CD14-positive monocyte (primary cell): ENCODE results near the gene ZNF212. TPM values are rescaled to one million over a fixed set of nuclear protein-coding genes. Genes with fewer than 3 reads are reported as not detected.

Experiments used
- DNase-seq, 3 donors: peaks; one replicate each; pipeline ENCODE4 v3.0.0-alpha.2; 2011 to 2022
- H2AFZ ChIP-seq: 2 replicates; pipeline ENCODE4 v1.6.0; 2012; ENCODE audit warnings: mild to moderate bottlenecking, low read depth, low read length, inconsistent platforms; ENCODE audit not compliant: insufficient read depth, poor library complexity, severe bottlenecking
- H3K27ac ChIP-seq, 2 donors: 1 replicate in 1 of 2; 2 replicates in 1 of 2; pipeline ENCODE4 v1.5.1; 2012 to 2013; ENCODE audit warnings: low read length in 2 of 2, control low read depth in 1 of 2, inconsistent platforms in 1 of 2, low read depth in 1 of 2, mild to moderate bottlenecking in 1 of 2
- H3K27me3 ChIP-seq, 2 donors: one replicate each; pipeline versions ENCODE4 v1.6.0 to v1.6.1; 2011 to 2013; ENCODE audit warnings: low read length in 2 of 2; ENCODE audit not compliant: control insufficient read depth in 2 of 2, insufficient read depth in 2 of 2
- H3K36me3 ChIP-seq, 2 donors: replicated peaks in 1 of 2; 1 replicate in 1 of 2; 2 replicates in 1 of 2; pipeline versions ENCODE4 v1.5.1 to v1.6.1; 2012 to 2013; ENCODE audit warnings: low read length in 2 of 2, control low read depth in 1 of 2, inconsistent platforms in 1 of 2, mild to moderate bottlenecking in 1 of 2; ENCODE audit not compliant: insufficient read depth in 2 of 2, control insufficient read depth in 1 of 2
- H3K4me1 ChIP-seq, 2 donors: 1 replicate in 1 of 2; 2 replicates in 1 of 2; pipeline versions ENCODE4 v1.5.1 to v1.6.1; 2012 to 2013; ENCODE audit warnings: low read length in 2 of 2, control low read depth in 1 of 2, inconsistent platforms in 1 of 2, mild to moderate bottlenecking in 1 of 2, moderate library complexity in 1 of 2; ENCODE audit not compliant: insufficient read depth in 2 of 2, control insufficient read depth in 1 of 2
- H3K4me2 ChIP-seq: replicated peaks from 2 replicates; pipeline ENCODE3; 2012; ENCODE audit warnings: low read length, moderate library complexity, mild to moderate bottlenecking; ENCODE audit not compliant: poor library complexity, severe bottlenecking; ENCODE audit errors: extremely low read depth
- H3K4me3 ChIP-seq, 3 experiments: fragments of 200-600 bp in 1 of 3; sonication (generic) in 1 of 3; replicated peaks in 1 of 3; 1 replicate in 2 of 3; 2 replicates in 1 of 3; pipeline ENCODE4 v1.5.1; 2011 to 2013; ENCODE audit warnings: low read length in 3 of 3, mild to moderate bottlenecking in 3 of 3, control low read depth in 2 of 3, low read depth in 2 of 3, inconsistent platforms in 1 of 3, moderate library complexity in 1 of 3
- H3K79me2 ChIP-seq: 2 replicates; pipeline ENCODE4 v1.6.0; 2012; ENCODE audit warnings: mild to moderate bottlenecking, control low read depth, inconsistent platforms, low read length, moderate library complexity; ENCODE audit not compliant: insufficient read depth
- H3K9ac ChIP-seq: 2 replicates; pipeline ENCODE4 v1.6.0; 2017; ENCODE audit warnings: low read length, mild to moderate bottlenecking; ENCODE audit not compliant: insufficient read depth, poor library complexity, severe bottlenecking
- H3K9me3 ChIP-seq, 2 donors: replicated peaks in 1 of 2; 1 replicate in 1 of 2; 2 replicates in 1 of 2; pipeline versions ENCODE4 v1.5.1 to v1.6.1; 2012 to 2013; ENCODE audit warnings: low read length in 2 of 2, control low read depth in 1 of 2; ENCODE audit not compliant: control insufficient read depth in 1 of 2, insufficient read depth in 1 of 2
- H4K20me1 ChIP-seq: 2 replicates; pipeline ENCODE4 v1.6.0; 2012; ENCODE audit warnings: mild to moderate bottlenecking, low read length, control low read depth, moderate library complexity; ENCODE audit not compliant: insufficient read depth
- H3K27ac Mint-ChIP-seq, 7 donors: one replicate each; pipeline ENCODE4 v1.8.0; 2020; ENCODE audit warnings: mild to moderate bottlenecking in 7 of 7, mixed read lengths in 7 of 7, moderate library complexity in 6 of 7, inconsistent platforms in 2 of 7
- H3K27me3 Mint-ChIP-seq, 3 donors: one replicate each; pipeline ENCODE4 v1.8.0; 2021 to 2022; ENCODE audit warnings: low read depth in 3 of 3, mild to moderate bottlenecking in 3 of 3, mixed read lengths in 3 of 3, moderate library complexity in 3 of 3, inconsistent platforms in 1 of 3
- H3K36me3 Mint-ChIP-seq, 2 donors: one replicate each; pipeline ENCODE4 v1.8.0; 2020; ENCODE audit warnings: mixed read lengths in 2 of 2, inconsistent platforms in 1 of 2, mild to moderate bottlenecking in 1 of 2
- H3K4me1 Mint-ChIP-seq: one replicate; pipeline ENCODE4 v1.8.0; 2020; ENCODE audit warnings: mild to moderate bottlenecking, mixed read lengths
- H3K4me3 Mint-ChIP-seq, 2 donors: one replicate each; pipeline ENCODE4 v1.8.0; 2020; ENCODE audit warnings: mild to moderate bottlenecking in 2 of 2, mixed read lengths in 2 of 2, moderate library complexity in 1 of 2
- H3K9me3 Mint-ChIP-seq, 7 donors: one replicate each; pipeline ENCODE4 v1.8.0; 2020 to 2022; ENCODE audit warnings: mixed read lengths in 7 of 7, mild to moderate bottlenecking in 6 of 7, moderate library complexity in 6 of 7, inconsistent platforms in 2 of 7
- CTCF ChIP-seq: fragments of 200-600 bp; IDR thresholded peaks from one replicate; pipeline ENCODE4 v1.8.0; 2022; ENCODE audit warnings: antibody characterized with exemption, mild to moderate bottlenecking
- WGBS: methylation state at CpG from one replicate; pipeline ENCODE4 v1.1.5; 2013; ENCODE audit warnings: missing lambda C conversion rate; ENCODE audit not compliant: insufficient coverage; 5-methylcytosine and 5-hydroxymethylcytosine counted together
- intact Hi-C, 2 donors: fragments of 100-400 bp; cut with micrococcal nuclease; formaldehyde crosslinking; loops; one replicate each; pipeline versions ENCODE4 v1.15.0 to v1.15.1; 2023
- polyA plus RNA-seq, 3 donors: library from polyadenylated mRNA; depleted of rRNA in 1 of 3; unstranded in 2 of 3; stranded (reverse) in 1 of 3; fragments of 300-500 nt in 2 of 3; fragments of >200 nt in 1 of 3; fragmentation: Illumina TruSeq in 2 of 3; gene quantifications; 1 replicate in 2 of 3; 2 replicates in 1 of 3; pipeline ENCODE4 v1.2.3, GENCODE V29; 2012 to 2021

Gene ZNF212
- polyA plus RNA-seq, 3 donors = 1.6 to 5.9 (median 2.3) TPM

GRCh38 chr7:149245244-149245643 is 5.8 kb downstream of the ZNF212 start:
- no peaks in the 10 kb centered on the region for H3K27me3 Mint-ChIP-seq
- intact Hi-C loops = no loop called here
- no peak overlapping the region for H3K4me3 ChIP-seq
- H3K4me1 Mint-ChIP-seq = peaks cover 22% of the 10 kb centered on the region
- H3K9ac ChIP-seq = no peak overlapping the region
- no peak overlapping the region for H3K4me2 ChIP-seq
- no CpG with 5 or more reads among the region's 5 CpGs for WGBS
- peaks cover 47% of the 10 kb centered on the region for H4K20me1 ChIP-seq
- H3K27ac Mint-ChIP-seq = peak overlapping the region in 2 of 7 donors; percentile 3 to 10
- H3K4me3 Mint-ChIP-seq = no peak overlapping the region
- H3K36me3 Mint-ChIP-seq = peaks cover 10 to 29% of the 10 kb centered on the region in 2 donors
- H2AFZ ChIP-seq = no peak overlapping the region
- H3K79me2 ChIP-seq = peaks cover 59% of the 10 kb centered on the region
- H3K4me1 ChIP-seq = peaks cover 6 to 7% of the 10 kb centered on the region in 2 donors
- no peaks in the 10 kb centered on the region for H3K27me3 ChIP-seq
- H3K9me3 Mint-ChIP-seq = peaks cover 3 to 10% (median 8%) of the 10 kb centered on the region in 7 donors
- no peak for TF ChIP-seq CTCF
- H3K27ac ChIP-seq = no peak overlapping the region
- peaks cover 3 to 8% of the 10 kb centered on the region in 2 donors for H3K36me3 ChIP-seq
- peaks cover 5 to 6% of the 10 kb centered on the region in 2 donors for H3K9me3 ChIP-seq
- DNase-seq = no peak

DNA sequence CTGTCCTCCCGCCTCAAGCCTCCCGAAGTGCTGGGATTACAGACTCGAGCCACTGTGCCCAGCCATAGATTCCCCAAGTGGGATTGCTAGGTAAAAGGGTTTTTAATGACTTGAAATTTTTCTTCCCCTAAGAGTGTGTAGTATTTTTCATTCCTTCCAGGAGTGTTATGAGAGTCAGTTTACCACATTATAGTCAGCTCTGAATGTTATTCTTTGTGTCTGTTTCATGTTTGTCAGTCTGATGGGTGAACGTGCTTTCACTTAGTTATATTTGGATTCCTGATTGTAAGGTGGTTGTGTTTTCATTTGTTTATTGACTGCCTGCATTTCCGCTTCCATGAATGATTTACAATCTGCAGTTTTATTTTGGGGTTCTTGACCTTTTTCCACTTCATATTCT is 6.3 kb downstream of the ZNF212 start:
- DNase-seq = no peak
- no peak overlapping the region for H3K27ac ChIP-seq
- H4K20me1 ChIP-seq = peaks cover 43% of the 10 kb centered on the region
- Mint-ChIP-seq H3K4me3 (no peak overlapping the region), H3K27ac (peak overlapping the region in 2 of 7 donors; percentile 0 to 3), H3K4me1 (peaks cover 17% of the 10 kb centered on the region), H3K36me3 (peaks cover 15 to 34% of the 10 kb centered on the region in 2 donors), H3K27me3 (no peaks in the 10 kb centered on the region), H3K9me3 (peaks cover 3 to 10% (median 8%) of the 10 kb centered on the region in 7 donors)
- intact Hi-C loops = no loop called here
- peaks cover 1 to 2% of the 10 kb centered on the region in 2 donors for H3K4me1 ChIP-seq
- H3K9ac ChIP-seq = no peak overlapping the region
- no peak for TF ChIP-seq CTCF
- no peak overlapping the region for H3K4me2 ChIP-seq
- no peaks in the 10 kb centered on the region for H3K27me3 ChIP-seq
- H2AFZ ChIP-seq = no peak overlapping the region
- H3K4me3 ChIP-seq = no peak overlapping the region
- H3K79me2 ChIP-seq = peaks cover 54% of the 10 kb centered on the region
- no CpG with 5 or more reads among the region's 5 CpGs for WGBS
- H3K9me3 ChIP-seq = peaks cover 5 to 6% of the 10 kb centered on the region in 2 donors
- peaks cover 8 to 13% of the 10 kb centered on the region in 2 donors for H3K36me3 ChIP-seq
